HCT116 (cell line): ENCODE measurements around the gene MMP10. TPM values are rescaled to one million over a fixed set of nuclear protein-coding genes. Genes with fewer than 3 reads are reported as not detected.

Experiments used
- ATAC-seq: fragments of 200-7000 bp; cut with Tn5 transposase; 2 replicates; pipeline ENCODE4 v1.9.1; 2020; ENCODE audit warnings: mild to moderate bottlenecking, moderate library complexity
- BruUV-seq: library from RNA; stranded (reverse); fragments of 400-500 nt; replicated peaks from 2 replicates; lab custom pipeline; 2021; lab: Mats Ljungman, UMichigan
- CTCF ChIA-PET: fragments of 300-600 bp; sonication (Branson Sonifier 250); formaldehyde crosslinking; loops from one replicate; lab custom pipeline; 2021; ENCODE audit warnings: antibody characterized with exemption; lab: Charles Lee
- POLR2A ChIA-PET: fragments of 300-600, 350-600 bp; sonication (Branson Sonifier 250); formaldehyde crosslinking; loops from one replicate; lab custom pipeline; 2021; ENCODE audit warnings: antibody characterized with exemption; lab: Charles Lee
- RAD21 ChIA-PET, 2 experiments: fragments of 300-600 bp; sonication (Branson Sonifier 250); formaldehyde crosslinking; loops; one replicate each; lab custom pipeline; 2023; ENCODE audit warnings: low total read pairs in 2 of 2; ENCODE audit not compliant: uncharacterized antibody in 2 of 2, unreplicated experiment in 2 of 2, low non-redundant PET in 1 of 2; lab: Charles Lee
- DNase-seq: peaks from one replicate; pipeline ENCODE4 v3.0.0-alpha.2; 2010; ENCODE audit warnings: low read depth, low spot score
- H2AFZ ChIP-seq: fragments of 200-600 bp; shearing (Covaris generic), sonication (generic); 2 replicates; pipeline ENCODE4 v1.6.1; 2017; ENCODE audit warnings: low read depth, mixed run types, mixed read lengths, antibody characterized with exemption, low read length; ENCODE audit not compliant: poor library complexity, severe bottlenecking
- H3K27ac ChIP-seq: 2 replicates; pipeline ENCODE4 v1.5.1; 2012; ENCODE audit warnings: low read depth, low read length
- H3K27me3 ChIP-seq: fragments of 200-600 bp; sonication (generic); 2 replicates; pipeline ENCODE4 v1.6.1; 2016; ENCODE audit warnings: mixed run types, low read length, mixed read lengths; ENCODE audit not compliant: insufficient read depth
- H3K36me3 ChIP-seq, 2 experiments: fragments of 200-500 bp in 1 of 2; fragments of 200-600 bp in 1 of 2; sonication (Bioruptor generic) in 1 of 2; sonication (generic) in 1 of 2; 2 replicates each; pipeline versions ENCODE4 v1.5.1 to v1.6.1; 2014 to 2016; ENCODE audit warnings: low read length in 2 of 2, inconsistent platforms in 1 of 2, mixed read lengths in 1 of 2, mixed run types in 1 of 2; ENCODE audit not compliant: insufficient read depth in 2 of 2, control insufficient read depth in 1 of 2
- H3K4me1 ChIP-seq, 2 experiments: fragments of 200-600 bp in 1 of 2; sonication (generic) in 1 of 2; 2 replicates each; pipeline versions ENCODE4 v1.5.1 to v1.6.1; 2012 to 2017; ENCODE audit warnings: low read length in 2 of 2, inconsistent platforms in 1 of 2, mild to moderate bottlenecking in 1 of 2, mixed read lengths in 1 of 2, mixed run types in 1 of 2, moderate library complexity in 1 of 2; ENCODE audit not compliant: insufficient read depth in 2 of 2, control insufficient read depth in 1 of 2
- H3K4me2 ChIP-seq: fragments of 200-600 bp; sonication (generic); 2 replicates; pipeline ENCODE4 v1.6.1; 2017; ENCODE audit warnings: mixed run types, low read length, mixed read lengths
- H3K4me3 ChIP-seq, 2 experiments: fragments of 200-600 bp in 1 of 2; sonication (generic) in 1 of 2; replicated peaks in 1 of 2; 2 replicates each; pipeline ENCODE4 v1.5.1; 2011 to 2016; ENCODE audit warnings: low read length in 2 of 2, control low read depth in 1 of 2, low read depth in 1 of 2, mild to moderate bottlenecking in 1 of 2, mixed read lengths in 1 of 2, mixed run types in 1 of 2
- H3K79me2 ChIP-seq: fragments of 200-600 bp; sonication (generic); 2 replicates; pipeline ENCODE4 v1.6.1; 2017; ENCODE audit warnings: mild to moderate bottlenecking, mixed run types, low read length, moderate library complexity, mixed read lengths; ENCODE audit not compliant: insufficient read depth
- H3K9ac ChIP-seq: fragments of 200-600 bp; sonication (generic); 2 replicates; pipeline ENCODE4 v1.6.1; 2016; ENCODE audit warnings: low read length, mixed read lengths
- H3K9me2 ChIP-seq: fragments of 200-600 bp; sonication (generic), shearing (Covaris generic); 2 replicates; pipeline ENCODE4 v1.6.1; 2017; ENCODE audit warnings: mixed run types, mild to moderate bottlenecking, moderate library complexity; ENCODE audit not compliant: insufficient read depth
- H3K9me3 ChIP-seq, 2 experiments: fragments of 200-500 bp in 1 of 2; fragments of 200-600 bp in 1 of 2; sonication (Bioruptor generic) in 1 of 2; sonication (generic) in 1 of 2; 2 replicates each; pipeline ENCODE4 v1.6.1; 2014 to 2017; ENCODE audit warnings: low read length in 2 of 2, mixed read lengths in 2 of 2, inconsistent platforms in 1 of 2, low read depth in 1 of 2, mild to moderate bottlenecking in 1 of 2, mixed run types in 1 of 2, moderate library complexity in 1 of 2; ENCODE audit not compliant: control insufficient read depth in 1 of 2, insufficient read depth in 1 of 2
- H4K20me1 ChIP-seq: fragments of 200-600 bp; sonication (generic), shearing (Covaris generic); 2 replicates; pipeline ENCODE4 v1.6.1; 2017; ENCODE audit warnings: mixed run types, mild to moderate bottlenecking, moderate library complexity; ENCODE audit not compliant: insufficient read depth
- ATF3 ChIP-seq: IDR thresholded peaks from 2 replicates; pipeline ENCODE4 v1.6.1; 2012
- CBX3 ChIP-seq: IDR thresholded peaks from 2 replicates; pipeline ENCODE4 v1.6.1; 2012; ENCODE audit warnings: low read depth
- ELF1 ChIP-seq: IDR thresholded peaks from 2 replicates; pipeline ENCODE4 v1.6.1; 2012; ENCODE audit warnings: low read depth, borderline replicate concordance
- EZH2 ChIP-seq: fragments of 200-600 bp; sonication (generic); IDR thresholded peaks from 2 replicates; pipeline ENCODE4 v1.6.1; 2017; ENCODE audit warnings: antibody characterized with exemption, mixed run types
- EZH2phosphoT487 ChIP-seq: fragments of 200-600 bp; IDR thresholded peaks from 2 replicates; pipeline ENCODE4 v1.6.1; 2018; ENCODE audit warnings: antibody characterized with exemption, borderline replicate concordance
- FOSL1 ChIP-seq: IDR thresholded peaks from 2 replicates; pipeline ENCODE4 v1.6.1; 2012; ENCODE audit warnings: low read depth
- JUND ChIP-seq: IDR thresholded peaks from 2 replicates; pipeline ENCODE4 v1.6.1; 2012
- MAX ChIP-seq: IDR thresholded peaks from 2 replicates; pipeline ENCODE4 v1.6.1; 2012
- POLR2A ChIP-seq: IDR thresholded peaks from 2 replicates; pipeline ENCODE4 v1.7.0; 2011; ENCODE audit warnings: borderline replicate concordance; ENCODE audit not compliant: insufficient read depth, insufficient read length; ENCODE audit errors: extremely low read depth
- POLR2AphosphoS5 ChIP-seq: IDR thresholded peaks from 2 replicates; pipeline ENCODE4 v1.6.1; 2011; ENCODE audit warnings: mild to moderate bottlenecking, low read depth, low read length, moderate library complexity
- RAD21 ChIP-seq: IDR thresholded peaks from 2 replicates; pipeline ENCODE4 v1.6.1; 2012; ENCODE audit warnings: low read depth, mild to moderate bottlenecking
- REST ChIP-seq: IDR thresholded peaks from 2 replicates; pipeline ENCODE4 v1.6.1; 2012; ENCODE audit warnings: low read depth
- SIN3A ChIP-seq: IDR thresholded peaks from 2 replicates; pipeline ENCODE4 v1.6.1; 2012; ENCODE audit warnings: low read depth
- SP1 ChIP-seq: IDR thresholded peaks from 2 replicates; pipeline ENCODE4 v1.6.1; 2012; ENCODE audit warnings: low read depth
- SRF ChIP-seq: IDR thresholded peaks from 2 replicates; pipeline ENCODE4 v1.6.1; 2012; ENCODE audit warnings: low read depth
- TCF7L2 ChIP-seq: IDR thresholded peaks from 2 replicates; pipeline ENCODE4 v1.7.0; 2011; ENCODE audit warnings: borderline replicate concordance, inconsistent platforms; ENCODE audit not compliant: insufficient read depth, insufficient read length; ENCODE audit errors: extremely low read depth
- YY1 ChIP-seq: IDR thresholded peaks from 2 replicates; pipeline ENCODE4 v1.6.1; 2011; ENCODE audit warnings: low read length, low read depth, moderate library complexity, mild to moderate bottlenecking; ENCODE audit not compliant: insufficient replicate concordance; ENCODE audit errors: extremely low read depth
- ZBTB33 ChIP-seq: IDR thresholded peaks from 2 replicates; pipeline ENCODE4 v1.6.1; 2011; ENCODE audit warnings: mild to moderate bottlenecking, low read length, moderate library complexity; ENCODE audit not compliant: insufficient replicate concordance; ENCODE audit errors: extremely low read depth
- ZNF274 ChIP-seq: fragments of 200-500 bp; sonication (Bioruptor generic); IDR thresholded peaks from 2 replicates; pipeline ENCODE4 v1.6.1; 2014; ENCODE audit warnings: mild to moderate bottlenecking, low read depth, low read length, inconsistent platforms
- intact Hi-C: fragments of 100-400 bp; cut with micrococcal nuclease; formaldehyde crosslinking; loops from 2 replicates; pipeline ENCODE4 v1.10.0; 2022
- total RNA-seq: library from RNA; stranded (reverse); gene quantifications from one replicate; pipeline ENCODE4 v1.2.1, GENCODE V29; 2021; ENCODE audit not compliant: unreplicated experiment

The MMP10 gene
- total RNA-seq, 1 experiment from 2014 or later: not detected

- DNase-seq (no peak), ATAC-seq (peak; percentile 44)
- ChIA-PET CTCF (interaction anchor here (0.7 kb wide), 2 partner anchors 12 to 104 kb away, joined by 3 read pairs; no protein-coding TSS in a partner anchor), RAD21 (no interaction called here), POLR2A (no interaction called here)
- no peaks in the 10 kb centered on the region for H4K20me1 ChIP-seq
- no peaks in the 10 kb centered on the region for H3K9me2 ChIP-seq
- no TSS peak for BruUV-seq
- no peak overlapping the region for H3K4me3 ChIP-seq
- H3K9me3 ChIP-seq: no peaks in the 10 kb centered on the region
- H2AFZ ChIP-seq: peak overlapping the region; percentile 72
- H3K27ac ChIP-seq: no peak overlapping the region
- no peak overlapping the region for H3K9ac ChIP-seq
- H3K27me3 ChIP-seq: no peaks in the 10 kb centered on the region
- H3K36me3 ChIP-seq: no peaks in the 10 kb centered on the region
- H3K79me2 ChIP-seq: no peaks in the 10 kb centered on the region
- no peak overlapping the region for H3K4me2 ChIP-seq
- peaks cover 3 to 14% of the 10 kb centered on the region in 2 experiments; a peak in 3 of 4 replicates for H3K4me1 ChIP-seq
- intact Hi-C loops: no loop called here
- no peak for TF ChIP-seq ZNF274
- no peak for TF ChIP-seq ZBTB33
- TF ChIP-seq MAX: no peak
- TF ChIP-seq YY1: peak; percentile 11
- TF ChIP-seq EZH2: no peak
- TF ChIP-seq RAD21: peak; percentile 59
- no peak for TF ChIP-seq EZH2phosphoT487
- TF ChIP-seq ELF1: no peak
- no peak for TF ChIP-seq FOSL1
- no peak for TF ChIP-seq JUND
- TF ChIP-seq ATF3: no peak
- no peak for TF ChIP-seq SIN3A
- no peak for TF ChIP-seq TCF7L2
- peak; percentile 35; the same call in 1 of the 2 replicates for TF ChIP-seq CBX3
- no peak for TF ChIP-seq POLR2AphosphoS5
- no peak for TF ChIP-seq REST
- TF ChIP-seq SRF: no peak
- no peak for TF ChIP-seq POLR2A
- no peak for TF ChIP-seq SP1
These were observed 30.7 kb upstream of the MMP10 start for GRCh38 chr11:102810950-102811660.
